Keratinocyte (primary cell): ENCODE measurements around the gene FLNB. TPM values are rescaled to one million over a fixed set of nuclear protein-coding genes. Genes with fewer than 3 reads are reported as not detected.

Experiments used
- DNase-seq: peaks from one replicate; pipeline ENCODE4 v3.0.0-alpha.2; 2011; ENCODE audit warnings: low read depth, missing footprints, low spot score
- FAIRE-seq: peaks from 2 replicates; lab custom pipeline; 2011; peaks lifted over from hg19 to GRCh38; lab: Jason Lieb, UNC
- H2AFZ ChIP-seq: 2 replicates; pipeline ENCODE4 v1.6.0; 2012; ENCODE audit warnings: low read length, control low read depth, inconsistent platforms; ENCODE audit not compliant: control insufficient read depth
- H3K27ac ChIP-seq: 2 replicates; pipeline ENCODE4 v1.5.1; 2011; ENCODE audit warnings: low read length; ENCODE audit not compliant: control insufficient read depth, insufficient read depth
- H3K27me3 ChIP-seq: 3 replicates; pipeline ENCODE4 v1.6.0; 2011; ENCODE audit warnings: low read length; ENCODE audit not compliant: control insufficient read depth, insufficient read depth; ENCODE audit errors: extremely low read depth
- H3K36me3 ChIP-seq, 2 experiments: 2 replicates in 1 of 2; 3 replicates in 1 of 2; pipeline ENCODE4 v1.5.1; 2011; ENCODE audit warnings: low read length in 2 of 2, mild to moderate bottlenecking in 1 of 2; ENCODE audit not compliant: control insufficient read depth in 2 of 2, insufficient read depth in 2 of 2; ENCODE audit errors: extremely low read depth in 1 of 2
- H3K4me1 ChIP-seq: 3 replicates; pipeline ENCODE4 v1.5.1; 2011; ENCODE audit warnings: low read length; ENCODE audit not compliant: control insufficient read depth, insufficient read depth; ENCODE audit errors: extremely low read depth
- H3K4me2 ChIP-seq: 3 replicates; pipeline ENCODE4 v1.6.0; 2011; ENCODE audit warnings: low read depth, low read length; ENCODE audit not compliant: control insufficient read depth, insufficient read depth; ENCODE audit errors: extremely low read depth
- H3K4me3 ChIP-seq, 3 experiments: fragments of 200-600 bp in 1 of 3; sonication (generic) in 1 of 3; 2 replicates in 2 of 3; 3 replicates in 1 of 3; pipeline ENCODE4 v1.5.1; 2011 to 2016; ENCODE audit warnings: low read length in 3 of 3, mild to moderate bottlenecking in 3 of 3, control low read depth in 2 of 3, inconsistent platforms in 1 of 3, low read depth in 1 of 3, mixed read lengths in 1 of 3, mixed run types in 1 of 3, moderate library complexity in 1 of 3; ENCODE audit not compliant: control insufficient read depth in 2 of 3, insufficient read depth in 2 of 3; ENCODE audit errors: extremely low read depth in 1 of 3
- H3K79me2 ChIP-seq: 2 replicates; pipeline ENCODE4 v1.6.0; 2012; ENCODE audit warnings: low read length; ENCODE audit not compliant: control insufficient read depth, insufficient read depth
- H3K9ac ChIP-seq: 3 replicates; pipeline ENCODE4 v1.6.0; 2011; ENCODE audit warnings: low read length; ENCODE audit not compliant: control insufficient read depth, insufficient read depth; ENCODE audit errors: extremely low read depth
- H3K9me1 ChIP-seq: 3 replicates; pipeline ENCODE4 v1.6.0; 2011; ENCODE audit warnings: low read length; ENCODE audit not compliant: control insufficient read depth, insufficient read depth; ENCODE audit errors: extremely low read depth
- H3K9me3 ChIP-seq: 2 replicates; pipeline ENCODE4 v1.5.1; 2012; ENCODE audit warnings: low read depth, low read length; ENCODE audit not compliant: control insufficient read depth
- H4K20me1 ChIP-seq: 3 replicates; pipeline ENCODE4 v1.6.0; 2011; ENCODE audit warnings: low read length; ENCODE audit not compliant: control insufficient read depth, insufficient read depth; ENCODE audit errors: extremely low read depth
- EZH2 ChIP-seq: IDR thresholded peaks from one replicate; pipeline ENCODE4 v1.6.1; 2012; ENCODE audit warnings: inconsistent platforms, mild to moderate bottlenecking, low read length, moderate library complexity
- dilution Hi-C: fragments of 300-500 bp; cut with MboI; formaldehyde crosslinking; loops from one replicate; pipeline ENCODE4 v1.7.0; 2020; ENCODE audit warnings: low sequenced_read_pairs; ENCODE audit not compliant: extremely low pct_ligation_motif_present
- polyA plus RNA-seq, 5 experiments: library from polyadenylated mRNA; depleted of rRNA in 3 of 5; stranded (reverse) in 3 of 5; stranded (forward) in 1 of 5; unstranded in 1 of 5; fragments of >200 nt; gene quantifications; 1 replicate in 1 of 5; 2 replicates in 3 of 5; 3 replicates in 1 of 5; pipeline versions ENCODE4 v1.2.1 to v1.2.3, GENCODE V29; 2011 to 2012; ENCODE audit warnings: missing spikeins in 2 of 5, low read depth in 1 of 5, low replicate concordance in 1 of 5
- TF ChIP-seq, protein P1 (sequence below), 3 experiments: IDR thresholded peaks in 1 of 3; conservative IDR thresholded peaks in 1 of 3; optimal IDR thresholded peaks in 1 of 3; 2 replicates in 2 of 3; 3 replicates in 1 of 3; pipeline versions ENCODE3 to v1.5.1; 2011; ENCODE audit warnings: low read length in 3 of 3, mild to moderate bottlenecking in 3 of 3, moderate library complexity in 2 of 3, control low read depth in 1 of 3, inconsistent platforms in 1 of 3; ENCODE audit not compliant: insufficient read depth in 2 of 3; ENCODE audit errors: extremely low read depth in 1 of 3

FLNB gene
- polyA plus RNA-seq, 1 donor (not counting 4 experiments of a cell fraction or from before 2014, with no cell fraction given): 289 TPM

DNA sequence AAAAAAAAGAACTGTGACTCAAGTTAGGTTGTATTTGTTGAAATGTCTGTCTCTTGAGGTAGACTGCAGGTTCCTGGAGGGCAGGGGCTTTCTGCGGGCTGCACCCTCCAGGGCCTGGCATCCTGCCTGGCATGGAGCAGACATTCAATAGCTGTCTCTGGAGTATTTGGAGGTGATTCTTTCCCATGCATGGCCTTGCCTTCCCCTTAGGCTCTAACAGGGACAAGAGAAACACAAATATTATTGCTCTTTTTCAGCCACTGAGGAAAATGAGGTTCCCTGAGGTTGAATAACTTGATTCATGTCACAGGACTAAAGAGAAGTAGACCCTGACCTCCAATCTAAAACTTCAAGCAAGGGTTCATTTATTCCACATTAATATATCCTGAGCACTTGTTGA lies 18.6 kb upstream of the FLNB start:
- H3K4me2 ChIP-seq: no peak overlapping the region
- no peak for FAIRE-seq

GRCh38 chr3:57992452-57993213 lies 15.6 kb upstream of the FLNB start:
- no peak overlapping the region for H3K4me3 ChIP-seq
- DNase-seq (no peak), FAIRE-seq (no peak)
- H3K27me3 ChIP-seq: no peaks in the 10 kb centered on the region
- no peak overlapping the region for H3K27ac ChIP-seq
- no peak overlapping the region for H2AFZ ChIP-seq
- H3K4me1 ChIP-seq: peaks cover 30% of the 10 kb centered on the region
- no peak for TF ChIP-seq EZH2
- TF ChIP-seq, protein P1, sequence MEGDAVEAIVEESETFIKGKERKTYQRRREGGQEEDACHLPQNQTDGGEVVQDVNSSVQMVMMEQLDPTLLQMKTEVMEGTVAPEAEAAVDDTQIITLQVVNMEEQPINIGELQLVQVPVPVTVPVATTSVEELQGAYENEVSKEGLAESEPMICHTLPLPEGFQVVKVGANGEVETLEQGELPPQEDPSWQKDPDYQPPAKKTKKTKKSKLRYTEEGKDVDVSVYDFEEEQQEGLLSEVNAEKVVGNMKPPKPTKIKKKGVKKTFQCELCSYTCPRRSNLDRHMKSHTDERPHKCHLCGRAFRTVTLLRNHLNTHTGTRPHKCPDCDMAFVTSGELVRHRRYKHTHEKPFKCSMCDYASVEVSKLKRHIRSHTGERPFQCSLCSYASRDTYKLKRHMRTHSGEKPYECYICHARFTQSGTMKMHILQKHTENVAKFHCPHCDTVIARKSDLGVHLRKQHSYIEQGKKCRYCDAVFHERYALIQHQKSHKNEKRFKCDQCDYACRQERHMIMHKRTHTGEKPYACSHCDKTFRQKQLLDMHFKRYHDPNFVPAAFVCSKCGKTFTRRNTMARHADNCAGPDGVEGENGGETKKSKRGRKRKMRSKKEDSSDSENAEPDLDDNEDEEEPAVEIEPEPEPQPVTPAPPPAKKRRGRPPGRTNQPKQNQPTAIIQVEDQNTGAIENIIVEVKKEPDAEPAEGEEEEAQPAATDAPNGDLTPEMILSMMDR (optimal IDR thresholded peaks at IDR 0.05 in 1 of 3, IDR thresholded peaks at IDR 0.05 in 1 of 3, conservative IDR thresholded peaks at IDR 0.05 in 1 of 3; ENCODE audit: extremely low read depth in 1 of 3, insufficient read depth in 2 of 3, low read length in 3 of 3): no peak
- H3K9ac ChIP-seq: no peak overlapping the region
- no peaks in the 10 kb centered on the region for H3K9me3 ChIP-seq
- H4K20me1 ChIP-seq: no peaks in the 10 kb centered on the region
- no peaks in the 10 kb centered on the region for H3K36me3 ChIP-seq
- dilution Hi-C loops: no loop called here
- H3K9me1 ChIP-seq: no peaks in the 10 kb centered on the region
- H3K79me2 ChIP-seq: no peaks in the 10 kb centered on the region
- H3K4me2 ChIP-seq: no peak overlapping the region

More for the DNA sequence above, 18.6 kb upstream of the FLNB start:
- Histone ChIP-seq H3K36me3 (no peaks in the 10 kb centered on the region), H2AFZ (no peak overlapping the region), H3K4me3 (no peak overlapping the region), H3K9me3 (no peaks in the 10 kb centered on the region), H3K4me1 (peaks cover 32% of the 10 kb centered on the region), H3K27me3 (no peaks in the 10 kb centered on the region), H4K20me1 (no peaks in the 10 kb centered on the region), H3K27ac (no peak overlapping the region), H3K9me1 (no peaks in the 10 kb centered on the region), H3K79me2 (no peaks in the 10 kb centered on the region), H3K9ac (no peak overlapping the region)
- TF ChIP-seq EZH2: no peak
- TF ChIP-seq, protein P1 (optimal IDR thresholded peaks at IDR 0.05 in 1 of 3, IDR thresholded peaks at IDR 0.05 in 1 of 3, conservative IDR thresholded peaks at IDR 0.05 in 1 of 3; ENCODE audit: extremely low read depth in 1 of 3, insufficient read depth in 2 of 3, low read length in 3 of 3): no peak
- dilution Hi-C loops: no loop called here
- no peak for DNase-seq
